Caki2 (cell line): ENCODE results near the gene RHOT2. TPM values are rescaled to one million over a fixed set of nuclear protein-coding genes. Genes with fewer than 3 reads are reported as not detected.
A peak's percentile ranks its signal among the peaks of the same experiment; 100 is the strongest.

Source experiments
- DNase-seq: peaks from one replicate; pipeline ENCODE4 v3.0.0-alpha.2; 2015; ENCODE audit warnings: low read depth
- in situ Hi-C: cut with HindIII; loops from 2 replicates; pipeline ENCODE4 v1.10.0; 2016; ENCODE audit warnings: low sequenced_read_pairs, low pct_unique_long_range_greater_than_20kb, mixed read lengths
- total RNA-seq: library from RNA; depleted of rRNA; stranded (reverse); fragments of >200 nt; shearing (Covaris generic); gene quantifications from 2 replicates; pipeline ENCODE4 v1.2.3, GENCODE V29; 2014; ENCODE audit warnings: low replicate concordance; rRNA removed

Gene RHOT2
- total RNA-seq: 91.5 and 99.0 TPM in 2 replicates

DNA sequence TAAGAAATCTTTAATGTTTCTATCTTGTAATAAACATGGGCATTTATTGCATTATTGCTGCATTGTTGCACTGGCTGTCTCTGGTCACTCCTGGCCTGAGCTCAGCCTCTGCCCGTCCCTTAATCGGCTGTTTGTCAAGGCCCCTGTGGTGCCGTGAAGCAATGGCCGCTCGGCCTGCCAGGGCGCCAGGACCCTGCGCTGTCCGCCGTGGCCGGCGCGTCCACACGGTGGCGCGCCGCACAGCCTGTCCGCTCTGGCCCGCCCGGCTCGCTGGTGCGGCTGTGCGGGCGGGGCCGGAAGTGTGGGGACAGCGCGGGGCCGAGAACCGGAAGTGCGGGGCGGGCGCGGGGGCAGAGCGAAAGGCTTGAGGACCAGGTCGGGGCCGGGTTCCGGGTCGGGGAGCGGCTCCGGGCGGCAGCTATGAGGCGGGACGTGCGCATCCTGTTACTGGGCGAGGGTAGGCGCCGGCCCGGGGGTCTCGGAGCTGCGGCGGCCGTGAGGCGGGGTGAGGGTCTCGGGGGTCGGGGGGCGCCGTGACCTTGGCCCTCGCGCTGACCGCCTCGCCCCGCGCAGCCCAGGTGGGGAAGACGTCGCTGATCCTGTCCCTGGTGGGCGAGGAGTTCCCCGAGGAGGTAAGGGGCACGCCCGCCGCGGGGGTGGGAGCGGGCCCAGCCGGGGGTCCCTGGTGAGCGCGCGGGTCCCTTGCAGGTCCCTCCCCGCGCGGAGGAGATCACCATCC is at the start of gene RHOT2:
Gene RHOT2 (plus strand): TSS at position 353 of the 739 bp plus-strand sequence. CDS start 68 bp downstream, at position 421.
- peak; percentile 84 for DNase-seq
- in situ Hi-C loops: no loop called here

DNA sequence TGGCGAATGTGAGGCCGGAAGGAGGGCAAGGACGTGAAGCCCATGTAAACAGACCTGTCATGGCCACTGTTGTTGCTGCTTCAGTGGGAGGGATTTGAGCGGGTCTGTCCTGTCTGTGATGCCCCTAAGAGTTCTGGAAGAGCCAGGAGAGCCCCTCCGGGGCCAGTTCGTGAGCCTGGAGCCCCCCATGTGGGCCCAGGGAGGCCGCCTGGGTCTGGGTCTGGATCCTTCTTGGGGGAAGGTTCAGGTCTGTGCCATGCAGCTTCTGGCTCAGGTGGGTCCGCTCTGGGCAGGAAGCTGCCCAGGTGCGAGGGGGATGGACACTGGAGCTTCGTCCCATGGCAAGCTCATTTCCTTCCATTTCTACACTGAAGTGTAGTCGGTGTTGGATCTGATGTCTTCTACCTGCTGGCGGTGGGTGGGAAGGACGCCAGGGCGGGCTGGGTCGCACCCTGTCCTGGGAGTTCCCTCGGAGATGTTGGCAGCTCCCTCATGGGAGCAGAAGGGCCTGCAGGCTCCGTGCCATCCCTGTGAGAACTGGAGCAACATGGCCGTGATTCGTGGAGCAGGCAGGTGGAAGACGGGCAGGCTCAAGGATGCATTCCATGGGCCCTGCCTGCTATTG is 48.3 kb upstream of the RHOT2 start:
- no peak for DNase-seq
- in situ Hi-C loops: no loop called here

DNA sequence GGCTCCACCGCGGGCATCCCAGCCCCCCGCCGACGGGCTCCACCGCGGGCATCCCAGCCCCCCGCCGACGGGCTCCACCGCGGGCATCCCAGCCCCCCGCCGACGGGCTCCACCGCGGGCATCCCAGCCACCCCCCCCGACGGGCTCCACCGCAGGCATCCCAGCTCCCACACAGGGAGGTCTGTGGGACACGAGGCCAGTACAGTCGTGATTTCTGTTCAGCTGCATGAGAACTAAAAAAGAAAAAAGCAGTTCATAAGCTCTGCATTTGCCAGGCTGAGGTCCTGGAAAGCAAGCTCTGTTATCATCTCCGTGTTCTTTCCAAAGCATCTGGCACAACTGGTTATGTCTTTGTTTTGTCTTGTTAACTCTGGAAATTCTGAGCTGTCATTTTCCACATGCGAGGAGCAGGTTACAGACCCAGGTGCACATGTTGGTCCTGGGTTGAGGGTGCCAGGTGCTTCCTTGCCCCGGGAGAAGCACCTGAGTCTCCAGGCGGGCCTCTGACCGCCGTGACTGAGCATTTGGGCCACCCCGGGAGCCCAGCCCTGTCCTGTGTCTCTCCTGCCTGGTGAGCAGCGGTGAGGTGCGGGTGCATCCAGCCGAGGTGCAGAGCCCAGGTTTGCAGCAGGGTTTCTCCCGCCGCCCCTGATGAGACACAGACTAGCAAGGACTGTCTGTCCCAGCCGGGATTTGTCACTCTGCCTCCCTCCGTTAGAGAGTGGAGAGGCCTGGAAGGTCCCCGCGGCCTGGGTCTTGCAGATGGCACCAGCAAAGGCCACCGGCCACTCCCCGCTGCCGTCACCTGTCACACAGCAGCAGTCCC is 47.0 kb upstream of the RHOT2 start:
- DNase-seq: no peak
- in situ Hi-C loops: no loop called here

DNA sequence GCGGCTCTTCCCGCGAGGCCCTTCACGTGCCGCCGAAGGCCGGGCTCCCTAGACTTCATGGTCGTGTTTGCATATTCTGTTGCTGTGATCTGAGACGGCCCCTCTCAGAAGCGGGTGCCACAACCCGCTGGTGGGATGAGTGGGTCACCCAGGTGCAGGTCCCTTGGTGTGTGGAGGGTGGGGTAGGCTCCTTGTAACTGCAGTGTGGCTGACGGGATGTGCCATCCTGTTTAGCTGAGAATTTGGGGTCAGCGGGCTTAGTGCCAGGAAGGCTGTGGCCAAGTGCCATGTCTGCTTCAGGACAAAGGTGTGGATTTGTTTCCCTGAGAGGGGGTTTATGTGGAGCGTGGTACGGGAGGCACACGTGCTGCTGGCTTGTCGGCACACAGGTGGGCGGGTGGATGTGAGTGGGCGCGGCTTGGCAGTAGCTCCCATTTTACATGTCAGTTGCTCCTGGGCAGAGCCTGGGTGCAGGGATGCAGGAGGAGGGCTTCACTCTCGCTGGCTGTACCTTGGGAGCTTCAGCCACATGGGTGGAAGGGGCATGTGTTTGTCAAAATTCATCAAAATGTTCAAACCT is 46.3 kb upstream of the RHOT2 start:
- in situ Hi-C loops: no loop called here

DNA sequence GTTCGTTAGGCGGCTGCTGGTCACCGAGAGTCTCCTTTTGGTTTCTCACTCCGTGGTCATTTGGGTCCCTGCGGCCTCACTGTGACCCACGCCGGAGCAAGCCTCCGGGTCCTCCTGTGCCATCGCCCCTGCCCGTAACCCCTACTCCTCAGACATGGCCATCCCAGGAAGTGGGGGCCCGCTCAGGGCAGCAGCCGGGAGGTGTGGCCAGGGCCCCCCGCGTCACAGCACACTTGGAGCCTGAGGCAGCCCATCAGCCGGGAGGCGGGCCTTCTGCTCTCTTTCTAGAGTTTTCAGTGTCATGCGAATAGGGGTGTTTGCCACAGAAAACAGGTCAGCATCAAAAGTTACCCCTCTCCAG is 45.0 kb upstream of the RHOT2 start:
- no peak for DNase-seq
- in situ Hi-C loops: no loop called here

More for the DNA sequence above, 46.3 kb upstream of the RHOT2 start:
- DNase-seq: no peak

DNA sequence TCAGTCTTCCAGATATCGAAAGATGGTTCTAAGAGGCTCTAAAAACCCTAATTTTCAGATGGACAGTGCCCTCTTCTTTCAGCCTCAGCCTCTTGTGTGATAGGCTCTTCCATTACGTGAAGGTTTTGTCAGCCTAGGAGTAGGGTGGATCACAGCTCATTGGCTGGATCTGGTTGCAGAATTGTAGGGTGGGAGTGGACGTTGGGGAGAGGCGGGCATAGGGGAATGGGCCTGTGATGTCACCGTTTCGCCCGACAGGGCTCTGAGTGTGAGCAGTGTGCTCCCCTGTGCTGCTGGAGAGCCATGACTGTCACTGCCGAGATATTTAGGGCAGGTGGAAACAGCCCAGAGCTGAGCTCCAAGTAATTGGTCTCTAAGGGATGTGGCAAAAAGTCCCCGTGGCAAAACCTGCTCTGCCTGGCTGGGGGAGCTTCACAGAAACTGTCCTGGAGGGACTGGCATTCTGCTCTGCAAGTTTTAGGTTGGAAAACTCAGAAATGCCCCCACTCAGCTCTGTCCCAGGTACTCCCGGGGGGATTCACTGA is 43.3 kb upstream of the RHOT2 start:
- in situ Hi-C loops: no loop called here
- DNase-seq: no peak

DNA sequence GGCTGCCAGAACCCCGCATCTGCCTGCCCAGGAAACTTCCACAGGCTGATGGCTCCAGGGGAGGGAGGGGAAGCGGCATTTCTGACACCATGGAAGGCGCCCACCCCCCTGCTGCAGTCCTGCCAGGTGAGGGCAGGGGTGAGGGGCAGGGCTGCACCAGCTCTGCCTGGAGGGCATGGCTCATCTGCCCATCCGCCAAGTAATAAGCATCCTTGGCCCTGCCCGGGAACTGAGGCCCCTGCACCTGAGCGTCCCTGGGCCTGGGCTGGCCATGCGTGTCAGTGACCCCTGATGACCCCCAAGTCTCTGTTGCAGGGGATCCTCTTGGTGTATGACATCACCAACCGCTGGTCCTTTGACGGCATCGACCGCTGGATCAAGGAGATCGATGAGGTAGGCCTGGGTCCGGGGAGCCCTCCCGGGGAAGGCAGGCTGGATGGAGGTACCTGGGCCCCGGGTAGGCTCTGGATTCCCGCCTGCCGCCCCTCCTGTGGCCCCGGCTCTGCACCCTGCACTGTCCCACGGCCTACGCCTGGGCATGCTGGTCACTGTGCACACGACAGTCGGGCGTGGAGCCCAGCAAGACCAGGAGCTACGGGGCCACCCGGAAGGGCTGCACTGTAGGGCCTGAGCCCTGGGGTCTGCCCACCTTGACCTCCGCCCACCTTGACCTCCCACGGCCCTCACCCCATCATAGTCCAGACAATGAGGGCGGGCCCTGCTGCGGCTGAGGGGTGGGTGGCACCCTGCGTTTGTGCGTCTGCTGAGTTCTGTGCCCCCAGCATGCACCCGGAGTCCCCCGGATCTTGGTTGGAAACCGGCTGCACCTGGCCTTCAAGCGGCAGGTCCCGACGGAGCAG is 42.6 kb upstream of the RHOT2 start:
- no peak for DNase-seq
- in situ Hi-C loops: no loop called here

DNA sequence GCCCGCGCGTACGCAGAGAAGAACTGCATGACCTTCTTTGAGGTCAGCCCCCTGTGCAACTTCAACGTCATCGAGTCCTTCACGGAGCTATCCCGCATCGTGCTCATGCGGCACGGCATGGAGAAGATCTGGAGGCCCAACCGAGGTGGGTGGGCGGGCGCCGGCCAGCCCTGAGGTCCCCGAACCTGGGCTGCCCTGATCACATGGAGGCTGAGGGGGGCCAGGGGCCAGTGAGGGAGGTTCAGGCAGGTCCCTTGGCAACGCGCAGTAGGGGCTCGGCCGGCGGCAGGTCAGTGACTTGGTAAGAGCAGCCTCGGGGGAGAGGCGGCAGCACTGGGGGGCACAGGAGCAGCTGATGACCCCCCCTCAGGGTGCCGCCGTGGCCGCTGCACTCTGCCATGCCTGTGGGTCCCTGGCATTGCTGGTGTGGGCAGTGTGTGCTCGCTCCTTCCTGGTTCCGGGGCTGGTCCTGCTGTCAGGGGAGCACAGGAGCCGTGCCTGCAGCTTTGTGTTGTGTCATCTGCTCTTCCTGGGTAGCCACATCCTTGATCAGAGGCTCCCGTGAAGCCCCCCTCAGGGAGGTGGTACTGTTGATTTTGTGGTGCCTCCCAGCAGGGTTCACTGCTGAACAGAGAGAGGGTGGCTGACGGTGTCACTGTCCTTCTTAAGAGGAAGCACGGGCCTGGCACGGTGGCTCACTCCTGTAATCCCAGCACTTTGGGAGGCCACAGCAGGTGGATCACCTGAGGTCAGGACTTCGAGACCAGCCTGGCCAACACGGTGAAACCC is 41.8 kb upstream of the RHOT2 start:
- no peak for DNase-seq
- in situ Hi-C loops: no loop called here

DNA sequence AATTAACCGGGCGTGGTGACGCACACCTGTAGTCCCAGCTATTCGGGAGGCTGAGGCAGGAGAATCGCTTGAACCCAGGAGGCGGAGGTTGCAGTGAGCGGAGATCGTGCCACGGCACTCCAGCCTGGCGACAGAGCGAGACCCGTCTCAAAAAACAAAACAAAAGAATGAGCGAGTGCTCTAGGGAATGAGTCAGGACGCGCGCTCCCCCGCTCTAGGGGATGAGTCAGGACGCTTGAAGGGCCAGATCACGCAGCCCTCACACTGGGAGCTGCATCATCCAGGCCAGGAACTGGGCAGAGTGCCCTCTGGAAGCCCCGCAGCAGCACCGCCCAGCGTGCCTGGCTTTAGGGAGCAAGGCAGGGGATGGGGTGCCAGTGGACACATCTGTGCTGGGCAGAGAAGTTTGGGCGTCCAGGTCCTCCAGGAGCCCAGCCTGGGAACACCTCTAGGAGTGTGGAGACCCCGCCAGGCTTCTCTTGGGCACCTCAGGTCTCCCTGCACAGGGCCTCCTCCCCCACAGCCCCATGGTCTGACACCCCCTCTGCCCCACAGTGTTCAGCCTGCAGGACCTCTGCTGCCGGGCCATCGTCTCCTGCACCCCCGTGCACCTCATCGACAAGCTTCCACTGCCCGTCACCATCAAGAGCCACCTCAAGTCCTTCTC is 41.0 kb upstream of the RHOT2 start:
- DNase-seq: peak; percentile 97
- in situ Hi-C loops: no loop called here

DNA sequence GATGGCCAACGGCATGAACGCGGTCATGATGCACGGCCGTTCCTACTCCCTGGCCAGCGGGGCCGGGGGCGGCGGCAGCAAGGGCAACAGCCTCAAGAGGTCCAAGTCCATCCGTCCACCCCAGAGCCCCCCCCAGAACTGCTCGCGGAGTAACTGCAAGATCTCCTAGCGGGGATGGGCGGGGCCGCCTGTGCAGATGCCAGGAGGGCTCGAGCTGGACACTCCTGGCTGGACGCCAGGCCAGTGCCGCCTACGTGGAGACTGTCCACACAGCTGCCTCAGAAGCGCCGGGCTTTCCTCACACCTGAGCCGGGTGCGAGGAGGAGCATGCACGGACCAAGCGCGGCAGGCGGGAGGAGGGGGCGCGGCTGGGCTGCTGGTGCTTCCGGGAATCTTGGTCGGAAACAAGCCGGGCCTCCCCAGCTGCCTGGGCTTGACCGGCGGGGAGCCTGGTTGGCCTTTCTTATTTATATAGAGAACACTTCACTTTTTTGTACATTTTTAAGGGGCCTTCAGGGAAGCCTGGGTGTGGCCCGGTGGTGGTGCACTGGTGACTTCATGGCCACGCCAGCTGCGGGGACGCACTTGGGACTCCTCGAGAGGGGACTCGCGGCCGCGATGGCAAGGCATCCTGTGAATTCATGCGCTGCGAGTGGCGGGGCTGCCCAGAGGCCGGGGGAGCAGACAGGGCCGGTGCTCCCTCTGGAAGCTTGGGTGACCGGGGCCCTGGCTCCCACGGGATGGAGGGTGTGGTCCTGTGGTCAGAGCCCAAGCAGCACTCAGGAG is 40.3 kb upstream of the RHOT2 start:
- DNase-seq: peak; percentile 98
- in situ Hi-C loops: no loop called here

DNA sequence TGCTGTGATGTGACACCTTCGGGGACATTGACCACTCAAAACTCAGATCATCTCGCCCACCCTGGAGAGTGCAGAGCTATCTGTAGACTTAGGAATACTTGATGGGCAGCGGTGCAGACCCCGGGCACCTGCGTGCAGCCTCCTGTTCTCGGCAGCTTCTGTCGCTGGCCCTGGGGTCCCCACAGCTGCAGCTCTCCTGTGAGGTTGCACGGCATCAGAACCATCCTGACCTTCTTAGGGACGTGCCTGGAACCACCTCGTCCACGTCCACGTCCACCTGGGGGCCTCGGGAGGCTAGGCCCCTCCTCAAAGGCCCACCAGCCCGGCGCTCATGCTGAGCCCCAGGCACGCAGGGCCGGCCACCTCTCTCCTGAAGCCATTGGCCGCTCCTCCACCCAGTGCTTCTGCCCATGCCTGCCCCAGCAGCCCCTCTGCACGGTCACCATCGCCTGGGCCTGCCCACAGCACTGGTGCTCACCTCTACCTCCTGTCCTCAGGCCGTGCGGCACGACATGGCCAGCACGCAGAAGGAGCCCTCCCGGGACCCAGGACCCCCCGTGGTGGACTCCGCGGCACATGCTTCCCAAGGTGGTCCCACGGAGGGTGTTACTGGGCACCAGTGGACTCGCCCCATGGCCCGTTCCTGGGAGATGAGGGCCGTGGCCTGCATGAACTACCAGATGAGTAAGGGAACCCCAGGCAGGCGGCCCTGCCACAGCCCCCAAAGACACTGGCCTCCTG is 39.4 kb upstream of the RHOT2 start:
- in situ Hi-C loops: no loop called here
- DNase-seq: no peak

DNA sequence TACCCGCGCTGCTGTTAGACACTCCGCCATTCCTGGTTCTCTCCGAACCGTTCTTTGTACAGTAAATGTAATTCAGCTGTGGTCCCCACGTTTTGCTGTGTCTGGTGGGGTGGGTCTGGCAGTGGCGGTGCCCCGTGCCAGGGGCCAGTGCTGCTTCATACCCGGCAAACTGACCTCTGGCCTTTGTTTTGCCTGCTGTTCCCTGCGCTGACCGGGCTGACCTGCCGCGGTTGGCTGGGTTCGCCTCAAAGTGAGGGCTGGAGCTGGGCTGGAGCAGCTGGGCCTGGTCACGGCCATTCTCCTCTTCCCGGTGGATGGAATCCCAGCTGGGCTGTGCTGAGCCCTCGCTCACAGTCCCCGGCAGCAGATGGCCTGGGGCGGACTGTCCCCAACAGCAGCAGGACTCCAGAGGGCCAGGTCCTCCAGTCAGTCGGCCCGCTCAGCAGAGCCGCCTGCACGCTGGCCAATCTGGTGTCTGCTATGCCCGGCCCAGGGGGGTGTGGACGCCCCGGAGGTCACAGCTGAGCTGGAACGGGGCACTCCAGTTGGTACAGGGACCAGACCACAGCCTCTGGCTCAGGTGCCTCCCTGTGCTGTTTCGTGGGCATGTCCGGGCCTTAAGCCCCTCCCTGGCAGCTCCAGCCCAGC is 38.6 kb upstream of the RHOT2 start:
- in situ Hi-C loops: no loop called here
- no peak for DNase-seq

DNA sequence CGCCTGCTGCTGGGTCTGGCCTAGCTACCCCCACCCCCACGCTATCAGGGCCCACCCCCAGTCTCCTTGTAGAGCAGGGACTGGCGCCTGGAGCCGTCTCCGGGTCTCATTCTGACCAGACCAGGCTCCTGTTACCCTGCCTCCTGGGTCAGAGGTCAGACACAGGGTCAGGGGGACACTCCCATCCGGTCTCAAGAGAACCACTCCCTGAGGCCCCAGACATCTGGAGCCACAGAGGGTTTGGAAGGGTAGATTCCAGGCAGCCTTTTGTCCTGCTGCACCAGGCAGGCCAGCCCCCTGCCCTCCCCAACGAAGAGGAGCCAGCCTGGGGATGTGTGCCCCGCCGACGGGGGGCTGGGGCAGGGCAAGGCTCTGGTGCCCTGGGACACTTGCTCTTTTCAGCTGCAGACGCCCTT is 38.1 kb upstream of the RHOT2 start:
- no peak for DNase-seq
- in situ Hi-C loops: no loop called here

DNA sequence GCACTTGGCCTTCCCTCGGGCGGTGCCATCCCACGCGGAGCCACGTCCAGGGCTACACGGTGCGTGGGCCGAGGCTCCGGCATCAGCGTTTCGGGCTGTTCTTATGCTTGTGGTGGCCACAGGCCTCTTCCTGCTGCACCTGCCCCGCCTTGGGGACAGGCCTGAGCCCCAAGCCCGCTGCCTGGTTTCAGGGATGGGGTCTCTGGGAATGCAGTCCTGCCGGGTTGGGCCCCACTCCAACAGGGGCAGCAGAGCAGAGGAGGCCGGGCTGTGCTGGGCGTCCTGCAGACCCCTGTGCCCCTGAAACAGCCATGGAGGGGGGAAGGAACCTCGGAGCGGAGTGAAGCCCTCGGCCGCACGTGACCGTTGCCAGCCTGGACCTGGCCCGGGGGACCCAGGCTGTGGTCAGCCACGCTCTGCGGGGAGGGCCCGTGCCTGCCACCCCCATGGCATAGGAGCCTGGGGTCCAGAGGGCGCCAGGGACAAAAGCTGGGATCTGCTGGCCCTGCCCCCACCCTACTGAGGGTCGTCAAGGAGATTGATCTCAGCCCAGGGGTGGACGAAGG is 37.6 kb upstream of the RHOT2 start:
- DNase-seq: no peak
- in situ Hi-C loops: no loop called here
